ENCODE data around the gene VPS51. TPM values are rescaled to one million over a fixed set of nuclear protein-coding genes. Genes with fewer than 3 reads are reported as not detected.

The VPS51 gene
- polyA plus RNA-seq, 1 donor (not counting 4 experiments of a cell fraction or from before 2014, with no cell fraction given): 43.1 TPM

DNA sequence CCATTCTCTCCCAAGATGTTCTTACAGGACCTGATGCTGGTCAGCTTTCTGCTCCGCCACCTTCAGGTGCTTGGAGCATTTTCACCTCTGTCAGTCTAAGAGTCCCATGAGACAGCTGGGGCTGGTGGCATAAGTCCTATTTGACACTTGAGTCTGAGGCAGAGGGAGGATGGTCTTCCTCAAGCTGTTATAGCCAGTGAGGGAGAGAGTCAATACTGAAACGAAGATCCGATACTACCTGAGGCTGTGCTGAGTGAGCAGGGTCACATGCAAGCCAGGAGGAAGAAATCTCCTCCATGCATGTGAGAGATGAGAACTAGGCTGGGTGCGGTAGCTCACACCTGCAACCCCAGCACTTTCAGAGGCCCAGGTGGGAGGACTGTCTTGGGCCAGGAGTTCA, 6.4 kb upstream of the VPS51 start:
- DNase-seq (ENCODE audit: low read depth, low spot score) (no peak), FAIRE-seq (no peak)
- dilution Hi-C loops (cut with MboI; ENCODE audit: extremely low pct_ligation_motif_present, low sequenced_read_pairs): no loop called here
- Histone ChIP-seq H3K4me3 (ENCODE audit: control insufficient read depth in 2 of 3, extremely low read depth in 1 of 3, insufficient read depth in 2 of 3, low read depth in 1 of 3, low read length in 3 of 3) (no peak overlapping the region), H3K36me3 (ENCODE audit: control insufficient read depth in 2 of 2, extremely low read depth in 1 of 2, insufficient read depth in 2 of 2, low read length in 2 of 2) (peaks cover 19 to 28% of the 10 kb centered on the region in 2 experiments), H3K27ac (ENCODE audit: control insufficient read depth, insufficient read depth, low read length) (no peak overlapping the region), H3K9ac (ENCODE audit: control insufficient read depth, extremely low read depth, insufficient read depth, low read length) (no peak overlapping the region), H3K9me3 (ENCODE audit: control insufficient read depth, low read depth, low read length) (no peaks in the 10 kb centered on the region), H2AFZ (ENCODE audit: control insufficient read depth, low read length) (no peak overlapping the region), H3K4me2 (ENCODE audit: control insufficient read depth, extremely low read depth, insufficient read depth, low read depth, low read length) (no peak overlapping the region), H3K9me1 (ENCODE audit: control insufficient read depth, extremely low read depth, insufficient read depth, low read length) (no peaks in the 10 kb centered on the region), H4K20me1 (ENCODE audit: control insufficient read depth, extremely low read depth, insufficient read depth, low read length) (no peaks in the 10 kb centered on the region), H3K27me3 (ENCODE audit: control insufficient read depth, extremely low read depth, insufficient read depth, low read length) (no peaks in the 10 kb centered on the region), H3K79me2 (ENCODE audit: control insufficient read depth, insufficient read depth, low read length) (peaks cover 12% of the 10 kb centered on the region), H3K4me1 (ENCODE audit: control insufficient read depth, extremely low read depth, insufficient read depth, low read length) (peaks cover 7% of the 10 kb centered on the region)
- TF ChIP-seq, protein P1, sequence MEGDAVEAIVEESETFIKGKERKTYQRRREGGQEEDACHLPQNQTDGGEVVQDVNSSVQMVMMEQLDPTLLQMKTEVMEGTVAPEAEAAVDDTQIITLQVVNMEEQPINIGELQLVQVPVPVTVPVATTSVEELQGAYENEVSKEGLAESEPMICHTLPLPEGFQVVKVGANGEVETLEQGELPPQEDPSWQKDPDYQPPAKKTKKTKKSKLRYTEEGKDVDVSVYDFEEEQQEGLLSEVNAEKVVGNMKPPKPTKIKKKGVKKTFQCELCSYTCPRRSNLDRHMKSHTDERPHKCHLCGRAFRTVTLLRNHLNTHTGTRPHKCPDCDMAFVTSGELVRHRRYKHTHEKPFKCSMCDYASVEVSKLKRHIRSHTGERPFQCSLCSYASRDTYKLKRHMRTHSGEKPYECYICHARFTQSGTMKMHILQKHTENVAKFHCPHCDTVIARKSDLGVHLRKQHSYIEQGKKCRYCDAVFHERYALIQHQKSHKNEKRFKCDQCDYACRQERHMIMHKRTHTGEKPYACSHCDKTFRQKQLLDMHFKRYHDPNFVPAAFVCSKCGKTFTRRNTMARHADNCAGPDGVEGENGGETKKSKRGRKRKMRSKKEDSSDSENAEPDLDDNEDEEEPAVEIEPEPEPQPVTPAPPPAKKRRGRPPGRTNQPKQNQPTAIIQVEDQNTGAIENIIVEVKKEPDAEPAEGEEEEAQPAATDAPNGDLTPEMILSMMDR (optimal IDR thresholded peaks at IDR 0.05 in 1 of 3, IDR thresholded peaks at IDR 0.05 in 1 of 3, conservative IDR thresholded peaks at IDR 0.05 in 1 of 3; ENCODE audit: extremely low read depth in 1 of 3, insufficient read depth in 2 of 3, low read length in 3 of 3): no peak
- no peak for TF ChIP-seq EZH2 (IDR thresholded peaks at IDR 0.05; ENCODE audit: low read length)

DNA sequence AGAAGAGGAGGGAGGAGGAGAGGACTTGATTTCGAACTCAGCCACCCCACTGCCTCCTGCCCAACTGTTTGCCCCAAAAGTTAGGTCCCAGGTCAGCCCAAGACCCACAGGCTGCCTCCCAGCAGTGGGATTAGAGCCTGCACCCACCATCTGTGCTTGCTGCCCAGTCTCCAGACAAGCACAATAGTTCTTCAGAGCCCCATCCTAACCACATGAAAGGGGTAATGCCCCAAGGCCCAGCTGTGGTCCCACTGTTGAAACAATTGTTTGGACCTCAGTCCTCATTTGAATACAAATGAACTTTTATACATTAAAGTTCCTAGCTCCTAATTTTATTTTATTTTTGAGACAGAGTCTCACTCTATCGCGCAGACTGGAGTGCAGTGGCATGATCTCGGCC, 5.4 kb upstream of the VPS51 start:
- dilution Hi-C loops (cut with MboI; ENCODE audit: extremely low pct_ligation_motif_present, low sequenced_read_pairs): no loop called here
- no peak overlapping the region for H2AFZ ChIP-seq (ENCODE audit: control insufficient read depth, low read length)
- FAIRE-seq (no peak), DNase-seq (ENCODE audit: low read depth, low spot score) (no peak)
- H3K27ac ChIP-seq (ENCODE audit: control insufficient read depth, insufficient read depth, low read length): no peak overlapping the region
- peaks cover 19 to 22% of the 10 kb centered on the region in 2 experiments for H3K36me3 ChIP-seq (ENCODE audit: control insufficient read depth in 2 of 2, extremely low read depth in 1 of 2, insufficient read depth in 2 of 2, low read length in 2 of 2)
- H3K79me2 ChIP-seq (ENCODE audit: control insufficient read depth, insufficient read depth, low read length): peaks cover 2% of the 10 kb centered on the region
- H4K20me1 ChIP-seq (ENCODE audit: control insufficient read depth, extremely low read depth, insufficient read depth, low read length): no peaks in the 10 kb centered on the region
- no peaks in the 10 kb centered on the region for H3K27me3 ChIP-seq (ENCODE audit: control insufficient read depth, extremely low read depth, insufficient read depth, low read length)
- H3K4me3 ChIP-seq (ENCODE audit: control insufficient read depth in 2 of 3, extremely low read depth in 1 of 3, insufficient read depth in 2 of 3, low read depth in 1 of 3, low read length in 3 of 3): no peak overlapping the region
- TF ChIP-seq, protein P1 (optimal IDR thresholded peaks at IDR 0.05 in 1 of 3, IDR thresholded peaks at IDR 0.05 in 1 of 3, conservative IDR thresholded peaks at IDR 0.05 in 1 of 3; ENCODE audit: extremely low read depth in 1 of 3, insufficient read depth in 2 of 3, low read length in 3 of 3): no peak
- no peak for TF ChIP-seq EZH2 (IDR thresholded peaks at IDR 0.05; ENCODE audit: low read length)
- no peak overlapping the region for H3K9ac ChIP-seq (ENCODE audit: control insufficient read depth, extremely low read depth, insufficient read depth, low read length)
- peaks cover 3% of the 10 kb centered on the region for H3K4me1 ChIP-seq (ENCODE audit: control insufficient read depth, extremely low read depth, insufficient read depth, low read length)
- H3K9me1 ChIP-seq (ENCODE audit: control insufficient read depth, extremely low read depth, insufficient read depth, low read length): no peaks in the 10 kb centered on the region
- no peaks in the 10 kb centered on the region for H3K9me3 ChIP-seq (ENCODE audit: control insufficient read depth, low read depth, low read length)
- H3K4me2 ChIP-seq (ENCODE audit: control insufficient read depth, extremely low read depth, insufficient read depth, low read depth, low read length): no peak overlapping the region
